ENCODE data around the gene TCFL5.

DNA sequence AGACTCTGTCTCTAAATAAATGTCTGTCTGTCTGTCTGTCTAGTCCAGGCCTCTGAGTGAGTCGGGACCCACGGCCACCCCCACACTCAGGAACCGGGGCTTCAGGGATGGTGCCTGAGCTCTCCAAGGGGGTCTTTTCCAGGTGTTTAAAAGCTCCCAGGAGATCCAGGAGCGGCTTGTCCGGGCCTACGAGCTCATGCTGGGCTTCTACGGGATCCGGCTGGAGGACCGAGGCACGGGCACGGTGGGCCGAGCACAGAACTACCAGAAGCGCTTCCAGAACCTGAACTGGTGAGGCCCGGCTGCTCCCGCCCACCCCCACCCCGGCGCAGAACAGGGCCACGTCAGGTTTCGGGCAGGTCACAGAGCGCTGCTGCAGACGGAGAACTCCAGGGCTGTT lies 50.3 kb downstream of the TCFL5 start:
- TF ChIP-seq, protein P1, sequence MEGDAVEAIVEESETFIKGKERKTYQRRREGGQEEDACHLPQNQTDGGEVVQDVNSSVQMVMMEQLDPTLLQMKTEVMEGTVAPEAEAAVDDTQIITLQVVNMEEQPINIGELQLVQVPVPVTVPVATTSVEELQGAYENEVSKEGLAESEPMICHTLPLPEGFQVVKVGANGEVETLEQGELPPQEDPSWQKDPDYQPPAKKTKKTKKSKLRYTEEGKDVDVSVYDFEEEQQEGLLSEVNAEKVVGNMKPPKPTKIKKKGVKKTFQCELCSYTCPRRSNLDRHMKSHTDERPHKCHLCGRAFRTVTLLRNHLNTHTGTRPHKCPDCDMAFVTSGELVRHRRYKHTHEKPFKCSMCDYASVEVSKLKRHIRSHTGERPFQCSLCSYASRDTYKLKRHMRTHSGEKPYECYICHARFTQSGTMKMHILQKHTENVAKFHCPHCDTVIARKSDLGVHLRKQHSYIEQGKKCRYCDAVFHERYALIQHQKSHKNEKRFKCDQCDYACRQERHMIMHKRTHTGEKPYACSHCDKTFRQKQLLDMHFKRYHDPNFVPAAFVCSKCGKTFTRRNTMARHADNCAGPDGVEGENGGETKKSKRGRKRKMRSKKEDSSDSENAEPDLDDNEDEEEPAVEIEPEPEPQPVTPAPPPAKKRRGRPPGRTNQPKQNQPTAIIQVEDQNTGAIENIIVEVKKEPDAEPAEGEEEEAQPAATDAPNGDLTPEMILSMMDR (IDR thresholded peaks at IDR 0.05) = no peak
- TF ChIP-seq, protein P2, sequence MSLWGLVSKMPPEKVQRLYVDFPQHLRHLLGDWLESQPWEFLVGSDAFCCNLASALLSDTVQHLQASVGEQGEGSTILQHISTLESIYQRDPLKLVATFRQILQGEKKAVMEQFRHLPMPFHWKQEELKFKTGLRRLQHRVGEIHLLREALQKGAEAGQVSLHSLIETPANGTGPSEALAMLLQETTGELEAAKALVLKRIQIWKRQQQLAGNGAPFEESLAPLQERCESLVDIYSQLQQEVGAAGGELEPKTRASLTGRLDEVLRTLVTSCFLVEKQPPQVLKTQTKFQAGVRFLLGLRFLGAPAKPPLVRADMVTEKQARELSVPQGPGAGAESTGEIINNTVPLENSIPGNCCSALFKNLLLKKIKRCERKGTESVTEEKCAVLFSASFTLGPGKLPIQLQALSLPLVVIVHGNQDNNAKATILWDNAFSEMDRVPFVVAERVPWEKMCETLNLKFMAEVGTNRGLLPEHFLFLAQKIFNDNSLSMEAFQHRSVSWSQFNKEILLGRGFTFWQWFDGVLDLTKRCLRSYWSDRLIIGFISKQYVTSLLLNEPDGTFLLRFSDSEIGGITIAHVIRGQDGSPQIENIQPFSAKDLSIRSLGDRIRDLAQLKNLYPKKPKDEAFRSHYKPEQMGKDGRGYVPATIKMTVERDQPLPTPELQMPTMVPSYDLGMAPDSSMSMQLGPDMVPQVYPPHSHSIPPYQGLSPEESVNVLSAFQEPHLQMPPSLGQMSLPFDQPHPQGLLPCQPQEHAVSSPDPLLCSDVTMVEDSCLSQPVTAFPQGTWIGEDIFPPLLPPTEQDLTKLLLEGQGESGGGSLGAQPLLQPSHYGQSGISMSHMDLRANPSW (CRISPR knock-in tag; conservative IDR thresholded peaks at IDR 0.05; ENCODE audit: low read depth) = no peak
- TF ChIP-seq, protein P3, sequence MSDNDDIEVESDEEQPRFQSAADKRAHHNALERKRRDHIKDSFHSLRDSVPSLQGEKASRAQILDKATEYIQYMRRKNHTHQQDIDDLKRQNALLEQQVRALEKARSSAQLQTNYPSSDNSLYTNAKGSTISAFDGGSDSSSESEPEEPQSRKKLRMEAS (CRISPR knock-in tag; IDR thresholded peaks at IDR 0.05) = no peak
- TF ChIP-seq FOXK1 (CRISPR knock-in tag; IDR thresholded peaks at IDR 0.05) = no peak
- TF ChIP-seq, protein P4, sequence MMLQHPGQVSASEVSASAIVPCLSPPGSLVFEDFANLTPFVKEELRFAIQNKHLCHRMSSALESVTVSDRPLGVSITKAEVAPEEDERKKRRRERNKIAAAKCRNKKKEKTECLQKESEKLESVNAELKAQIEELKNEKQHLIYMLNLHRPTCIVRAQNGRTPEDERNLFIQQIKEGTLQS (CRISPR knock-in tag; conservative IDR thresholded peaks at IDR 0.05) = no peak
- TF ChIP-seq, protein P5, sequence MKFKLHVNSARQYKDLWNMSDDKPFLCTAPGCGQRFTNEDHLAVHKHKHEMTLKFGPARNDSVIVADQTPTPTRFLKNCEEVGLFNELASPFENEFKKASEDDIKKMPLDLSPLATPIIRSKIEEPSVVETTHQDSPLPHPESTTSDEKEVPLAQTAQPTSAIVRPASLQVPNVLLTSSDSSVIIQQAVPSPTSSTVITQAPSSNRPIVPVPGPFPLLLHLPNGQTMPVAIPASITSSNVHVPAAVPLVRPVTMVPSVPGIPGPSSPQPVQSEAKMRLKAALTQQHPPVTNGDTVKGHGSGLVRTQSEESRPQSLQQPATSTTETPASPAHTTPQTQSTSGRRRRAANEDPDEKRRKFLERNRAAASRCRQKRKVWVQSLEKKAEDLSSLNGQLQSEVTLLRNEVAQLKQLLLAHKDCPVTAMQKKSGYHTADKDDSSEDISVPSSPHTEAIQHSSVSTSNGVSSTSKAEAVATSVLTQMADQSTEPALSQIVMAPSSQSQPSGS (CRISPR knock-in tag; IDR thresholded peaks at IDR 0.05; ENCODE audit: borderline replicate concordance, low read depth) = no peak

Measured in WTC11 (cell line).